CD4-positive, alpha-beta T cell treated with Interleukin-15 for 4 hours (primary cell): ENCODE measurements around the gene TTC28.

Experiments used
- DNase-seq: peaks from one replicate; pipeline ENCODE4 v3.0.0-alpha.2; 2020; ENCODE audit warnings: low spot score

The TTC28 gene

GRCh38 chr22:28001171-28001835 is 678.3 kb downstream of the TTC28 start:
- no peak for DNase-seq

GRCh38 chr22:28000361-28000760 is 679.3 kb downstream of the TTC28 start:
- no peak for DNase-seq

- no peak for DNase-seq
These were observed 679.8 kb downstream of the TTC28 start for GRCh38 chr22:27999876-28000275.

GRCh38 chr22:27998511-27999410 is 680.9 kb downstream of the TTC28 start:
- DNase-seq = no peak

- DNase-seq = no peak
These were observed 682.1 kb downstream of the TTC28 start for GRCh38 chr22:27997538-27997937.

GRCh38 chr22:27996981-27997380 is 682.7 kb downstream of the TTC28 start:
- no peak for DNase-seq

- no peak for DNase-seq
These were observed 683.1 kb downstream of the TTC28 start for GRCh38 chr22:27996529-27996925.

- no peak for DNase-seq
These were observed 683.7 kb downstream of the TTC28 start for GRCh38 chr22:27995801-27996528.

- DNase-seq = no peak
These were observed 684.9 kb downstream of the TTC28 start for GRCh38 chr22:27994481-27995331.

- no peak for DNase-seq
These were observed 685.8 kb downstream of the TTC28 start for GRCh38 chr22:27993774-27994350.

- no peak for DNase-seq
These were observed 686.4 kb downstream of the TTC28 start for GRCh38 chr22:27993201-27993635.

- no peak for DNase-seq
These were observed 687.1 kb downstream of the TTC28 start for GRCh38 chr22:27992294-27993165.

- DNase-seq = no peak
These were observed 687.9 kb downstream of the TTC28 start for GRCh38 chr22:27991586-27992293.

- no peak for DNase-seq
These were observed 688.8 kb downstream of the TTC28 start for GRCh38 chr22:27990879-27991278.

GRCh38 chr22:27990451-27990840 is 689.2 kb downstream of the TTC28 start:
- no peak for DNase-seq

- no peak for DNase-seq
These were observed 689.7 kb downstream of the TTC28 start for GRCh38 chr22:27989758-27990450.

GRCh38 chr22:27988704-27989103 is 690.9 kb downstream of the TTC28 start:
- DNase-seq = no peak

- no peak for DNase-seq
These were observed 692.1 kb downstream of the TTC28 start for GRCh38 chr22:27987557-27987956.

GRCh38 chr22:27986937-27987336 is 692.7 kb downstream of the TTC28 start:
- DNase-seq = no peak
